ENCODE results near the gene LMX1A.
A peak's percentile ranks its signal among the peaks of the same experiment; 100 is the strongest.

LMX1A gene

GRCh38 chr1:165375623-165376022 lies 19.1 kb upstream of the LMX1A start:
- DNase-seq (ENCODE audit: low read depth): no peak
- H3K4me3 ChIP-seq (ENCODE audit: low read depth, low read length): no peak overlapping the region
- TF ChIP-seq POLR2A (IDR thresholded peaks at IDR 0.05; ENCODE audit: extremely low read depth, insufficient read length): no peak
- TF ChIP-seq CTCF (IDR thresholded peaks at IDR 0.05; ENCODE audit: low read depth, low read length): no peak
- TF ChIP-seq MYC (IDR thresholded peaks at IDR 0.05; ENCODE audit: low read depth, low read length): no peak
- no peak for TF ChIP-seq MAX (IDR thresholded peaks at IDR 0.05; ENCODE audit: low read depth, low read length)

GRCh38 chr1:165371588-165372225 lies 15.2 kb upstream of the LMX1A start:
- no peak for DNase-seq (ENCODE audit: low read depth)
- H3K4me3 ChIP-seq (ENCODE audit: low read depth, low read length): no peak overlapping the region
- TF ChIP-seq CTCF (IDR thresholded peaks at IDR 0.05; ENCODE audit: low read depth, low read length) (no peak), POLR2A (IDR thresholded peaks at IDR 0.05; ENCODE audit: extremely low read depth, insufficient read length) (no peak)

GRCh38 chr1:165369255-165369848 lies 12.8 kb upstream of the LMX1A start:
- peak; percentile 42 for DNase-seq (ENCODE audit: low read depth)
- TF ChIP-seq CTCF (IDR thresholded peaks at IDR 0.05; ENCODE audit: low read depth, low read length): peak; percentile 87
- no peak for TF ChIP-seq POLR2A (IDR thresholded peaks at IDR 0.05; ENCODE audit: extremely low read depth, insufficient read length)
- TF ChIP-seq MYC (IDR thresholded peaks at IDR 0.05; ENCODE audit: low read depth, low read length): peak; percentile 25; the same call in 1 of the 2 replicates
- TF ChIP-seq MAX (IDR thresholded peaks at IDR 0.05; ENCODE audit: low read depth, low read length): peak; percentile 8; the same call in 1 of the 2 replicates
- no peak overlapping the region for H3K4me3 ChIP-seq (ENCODE audit: low read depth, low read length)

GRCh38 chr1:165367375-165367993 lies 11.0 kb upstream of the LMX1A start:
- peak; percentile 61 for DNase-seq (ENCODE audit: low read depth)
- H3K4me3 ChIP-seq (ENCODE audit: low read depth, low read length): no peak overlapping the region
- no peak for TF ChIP-seq MAX (IDR thresholded peaks at IDR 0.05; ENCODE audit: low read depth, low read length)
- TF ChIP-seq CTCF (IDR thresholded peaks at IDR 0.05; ENCODE audit: low read depth, low read length): peak; percentile 92

- H3K4me3 ChIP-seq (ENCODE audit: low read depth, low read length): no peak overlapping the region
- no peak for TF ChIP-seq MAX (IDR thresholded peaks at IDR 0.05; ENCODE audit: low read depth, low read length)
- no peak for TF ChIP-seq CTCF (IDR thresholded peaks at IDR 0.05; ENCODE audit: low read depth, low read length)
- TF ChIP-seq MYC (IDR thresholded peaks at IDR 0.05; ENCODE audit: low read depth, low read length): no peak
- TF ChIP-seq POLR2A (IDR thresholded peaks at IDR 0.05; ENCODE audit: extremely low read depth, insufficient read length): no peak
- DNase-seq (ENCODE audit: low read depth): no peak
These were observed 8.8 kb upstream of the LMX1A start for GRCh38 chr1:165365341-165365740.

Measured in NB4 (cell line).